Esophagus muscularis mucosa (tissue), 4 donors: ENCODE data around the gene DKK2.

ENCODE experiments used
- EP300 ChIP-seq: sonication (generic); formaldehyde crosslinking; IDR thresholded peaks from one replicate; pipeline ENCODE4 v1.6.1; 2017; ENCODE audit warnings: antibody characterized with exemption
- POLR2A ChIP-seq: fragments of 450-650 bp; IDR thresholded peaks from one replicate; pipeline ENCODE4 v1.6.1; 2017; ENCODE audit warnings: antibody characterized with exemption, moderate library complexity, mild to moderate bottlenecking, low read depth
- POLR2AphosphoS5 ChIP-seq, 2 donors: sonication (generic); formaldehyde crosslinking; IDR thresholded peaks; one replicate each; pipeline ENCODE4 v1.6.1; 2017; ENCODE audit warnings: antibody characterized with exemption in 2 of 2
- TF ChIP-seq, protein P1 (sequence below), 3 experiments: fragments of 200-600 bp in 2 of 3; fragments of 450-650 bp in 1 of 3; sonication (generic) in 2 of 3; IDR thresholded peaks; one replicate each; pipeline ENCODE4 v1.5.1; 2017 to 2019; ENCODE audit warnings: antibody characterized with exemption in 3 of 3, mild to moderate bottlenecking in 2 of 3, moderate library complexity in 1 of 3

GRCh38 chr4:106893903-106894302 is 142.2 kb downstream of the DKK2 start:
- TF ChIP-seq EP300 (no peak), POLR2A (no peak), POLR2AphosphoS5 (IDR thresholded peaks at IDR 0.05) (no peak)
- TF ChIP-seq, protein P1, sequence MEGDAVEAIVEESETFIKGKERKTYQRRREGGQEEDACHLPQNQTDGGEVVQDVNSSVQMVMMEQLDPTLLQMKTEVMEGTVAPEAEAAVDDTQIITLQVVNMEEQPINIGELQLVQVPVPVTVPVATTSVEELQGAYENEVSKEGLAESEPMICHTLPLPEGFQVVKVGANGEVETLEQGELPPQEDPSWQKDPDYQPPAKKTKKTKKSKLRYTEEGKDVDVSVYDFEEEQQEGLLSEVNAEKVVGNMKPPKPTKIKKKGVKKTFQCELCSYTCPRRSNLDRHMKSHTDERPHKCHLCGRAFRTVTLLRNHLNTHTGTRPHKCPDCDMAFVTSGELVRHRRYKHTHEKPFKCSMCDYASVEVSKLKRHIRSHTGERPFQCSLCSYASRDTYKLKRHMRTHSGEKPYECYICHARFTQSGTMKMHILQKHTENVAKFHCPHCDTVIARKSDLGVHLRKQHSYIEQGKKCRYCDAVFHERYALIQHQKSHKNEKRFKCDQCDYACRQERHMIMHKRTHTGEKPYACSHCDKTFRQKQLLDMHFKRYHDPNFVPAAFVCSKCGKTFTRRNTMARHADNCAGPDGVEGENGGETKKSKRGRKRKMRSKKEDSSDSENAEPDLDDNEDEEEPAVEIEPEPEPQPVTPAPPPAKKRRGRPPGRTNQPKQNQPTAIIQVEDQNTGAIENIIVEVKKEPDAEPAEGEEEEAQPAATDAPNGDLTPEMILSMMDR (IDR thresholded peaks at IDR 0.05): no peak
